ENCODE data around the gene CES3.

CES3 gene

GRCh38 chr16:66960270-66960669, 796 bp upstream of the CES3 start:
- TF ChIP-seq CTCF (IDR thresholded peaks at IDR 0.05; ENCODE audit: low read depth, low read length), result no peak
- no peak overlapping the region for H3K4me3 ChIP-seq (ENCODE audit: low read depth, low read length)
- no peaks in the 10 kb centered on the region for H3K27me3 ChIP-seq (ENCODE audit: insufficient read depth, low read depth, severe bottlenecking)
- no peak overlapping the region; the same call in 1 of the 2 replicates for H3K27ac ChIP-seq
- H3K36me3 ChIP-seq, result no peaks in the 10 kb centered on the region
- no peaks in the 10 kb centered on the region for H3K9me3 ChIP-seq (ENCODE audit: severe bottlenecking)
- no peak for DNase-seq

GRCh38 chr16:66961914-66962313, 848 bp downstream of the CES3 start:
- no peak for DNase-seq
- no peak for TF ChIP-seq CTCF (IDR thresholded peaks at IDR 0.05; ENCODE audit: low read depth, low read length)
- Histone ChIP-seq H3K27ac (no peak overlapping the region), H3K4me3 (ENCODE audit: low read depth, low read length) (no peak overlapping the region), H3K9me3 (ENCODE audit: severe bottlenecking) (no peaks in the 10 kb centered on the region), H3K36me3 (no peaks in the 10 kb centered on the region), H3K27me3 (ENCODE audit: insufficient read depth, low read depth, severe bottlenecking) (no peaks in the 10 kb centered on the region)

GRCh38 chr16:66964049-66964448, 3.0 kb downstream of the CES3 start:
- Histone ChIP-seq H3K27me3 (ENCODE audit: insufficient read depth, low read depth, severe bottlenecking) (no peaks in the 10 kb centered on the region), H3K36me3 (no peaks in the 10 kb centered on the region), H3K9me3 (ENCODE audit: severe bottlenecking) (no peaks in the 10 kb centered on the region), H3K4me3 (ENCODE audit: low read depth, low read length) (no peak overlapping the region), H3K27ac (no peak overlapping the region)
- TF ChIP-seq CTCF (IDR thresholded peaks at IDR 0.05; ENCODE audit: low read depth, low read length), result no peak
- no peak for DNase-seq

- Histone ChIP-seq H3K27ac (no peak overlapping the region), H3K9me3 (ENCODE audit: severe bottlenecking) (no peaks in the 10 kb centered on the region), H3K27me3 (ENCODE audit: insufficient read depth, low read depth, severe bottlenecking) (no peaks in the 10 kb centered on the region), H3K36me3 (no peaks in the 10 kb centered on the region), H3K4me3 (ENCODE audit: low read depth, low read length) (no peak overlapping the region)
- no peak for DNase-seq
- TF ChIP-seq CTCF (IDR thresholded peaks at IDR 0.05; ENCODE audit: low read depth, low read length), result no peak
Observed at GRCh38 chr16:66968847-66969246, 7.8 kb downstream of the CES3 start.

GRCh38 chr16:66970775-66971720, 10.0 kb downstream of the CES3 start:
- H3K36me3 ChIP-seq, result no peaks in the 10 kb centered on the region
- no peak overlapping the region for H3K4me3 ChIP-seq (ENCODE audit: low read depth, low read length)
- H3K27ac ChIP-seq, result no peak overlapping the region
- H3K9me3 ChIP-seq (ENCODE audit: severe bottlenecking), result no peaks in the 10 kb centered on the region
- no peak for DNase-seq
- H3K27me3 ChIP-seq (ENCODE audit: insufficient read depth, low read depth, severe bottlenecking), result no peaks in the 10 kb centered on the region
- TF ChIP-seq CTCF (IDR thresholded peaks at IDR 0.05; ENCODE audit: low read depth, low read length), result no peak
